Dermis microvascular lymphatic vessel endothelial cell (primary cell): ENCODE data around the gene HEG1. TPM values are rescaled to one million over a fixed set of nuclear protein-coding genes. Genes with fewer than 3 reads are reported as not detected.

Experiments used
- DNase-seq, 2 donors: peaks; one replicate each; pipeline versions ENCODE4 v3.0.0 to v3.0.0-alpha.2; 2010; ENCODE audit warnings: low read depth in 2 of 2
- total RNA-seq: library from RNA; depleted of rRNA; stranded (reverse); fragments of >200 nt; gene quantifications from 2 replicates; pipeline ENCODE4 v1.2.1, GENCODE V29; 2014

Gene HEG1
- total RNA-seq, 1 donor from 2014 or later: 19.0 TPM

GRCh38 chr3:125051715-125052581 is 3.8 kb downstream of the HEG1 start:
- DNase-seq: peak in 1 of 2 donors; percentile 72

DNA sequence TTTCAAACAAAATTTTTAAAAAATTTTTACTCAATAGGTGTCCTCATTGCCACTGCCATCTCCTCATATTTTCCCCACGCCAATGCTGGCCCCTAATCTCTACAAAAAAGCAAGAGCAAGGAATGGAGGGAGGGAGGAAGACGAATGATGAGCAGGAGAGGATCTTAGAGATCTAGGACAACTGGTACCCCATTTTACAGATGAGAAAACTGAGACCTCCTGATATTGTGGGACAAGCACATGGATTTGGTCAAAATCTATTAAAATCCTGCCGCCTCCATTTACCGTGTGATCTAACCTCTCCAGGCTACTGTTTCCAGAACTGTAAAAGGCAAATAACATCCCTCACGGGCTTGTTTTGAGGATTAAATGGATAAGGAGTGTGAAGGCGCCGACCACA is 4.6 kb downstream of the HEG1 start:
- DNase-seq: no peak

DNA sequence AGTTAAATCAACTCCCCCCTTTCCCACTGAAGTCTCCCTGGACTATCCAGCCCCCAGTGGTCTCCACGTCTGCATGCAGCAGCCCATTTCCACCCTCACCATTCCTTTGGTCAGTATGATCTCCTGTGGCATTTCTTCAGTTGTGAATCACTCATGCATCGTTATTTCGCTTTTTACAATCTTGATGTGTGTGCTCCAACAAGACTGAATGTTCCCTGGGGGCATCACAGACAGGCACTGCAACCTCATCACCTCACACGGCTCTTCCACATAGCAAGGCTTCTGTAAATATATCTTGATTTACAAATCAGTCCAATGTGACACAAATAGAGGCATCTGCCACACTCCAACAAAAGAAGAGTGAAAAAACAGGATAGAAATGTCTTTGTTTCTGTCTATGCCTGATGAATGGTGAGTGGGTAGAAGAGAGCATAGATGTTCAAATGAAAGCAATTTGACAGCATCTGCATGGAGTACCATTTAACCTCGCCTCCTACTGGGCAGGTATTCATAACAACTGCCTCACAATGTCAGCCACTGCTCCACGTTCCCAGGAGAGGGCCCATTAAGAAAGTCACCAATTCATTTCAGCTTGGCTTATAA is 5.2 kb downstream of the HEG1 start:
- no peak for DNase-seq

GRCh38 chr3:125048282-125048681 is 7.5 kb downstream of the HEG1 start:
- DNase-seq: no peak

DNA sequence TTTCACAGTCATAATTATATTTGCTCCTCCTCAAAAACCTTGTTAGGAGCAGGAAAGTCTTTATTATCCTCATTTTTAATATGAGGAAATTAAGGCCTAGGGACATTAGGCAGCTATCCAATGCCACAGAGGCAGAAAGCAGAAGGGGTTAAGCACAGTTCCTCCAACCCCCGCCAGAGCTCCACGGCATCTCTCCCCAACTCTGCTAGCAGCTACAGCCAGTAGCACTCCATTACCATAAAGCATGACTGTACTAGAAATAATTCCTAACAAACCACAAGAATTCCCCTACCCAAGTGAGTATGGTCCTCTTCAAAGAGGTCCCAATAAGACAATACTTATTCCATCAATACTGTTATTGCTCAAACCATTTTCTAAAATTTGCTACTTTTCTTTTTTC is 9.8 kb downstream of the HEG1 start:
- no peak for DNase-seq

GRCh38 chr3:125045194-125045593 is 10.6 kb downstream of the HEG1 start:
- no peak for DNase-seq

- peak; percentile 31 to 70 for DNase-seq
Observed at GRCh38 chr3:125043599-125044151, 12.1 kb downstream of the HEG1 start.

GRCh38 chr3:125042725-125043406 is 12.9 kb downstream of the HEG1 start:
- DNase-seq: peak in 1 of 2 donors; percentile 38

GRCh38 chr3:125039131-125040100 is 16.4 kb downstream of the HEG1 start:
- DNase-seq: no peak

- no peak for DNase-seq
Observed at GRCh38 chr3:125037498-125038150, 18.2 kb downstream of the HEG1 start.

- DNase-seq: no peak
Observed at GRCh38 chr3:125035217-125035616, 20.6 kb downstream of the HEG1 start.

- DNase-seq: no peak
Observed at GRCh38 chr3:125033616-125034015, 22.2 kb downstream of the HEG1 start.

GRCh38 chr3:125033135-125033534 is 22.7 kb downstream of the HEG1 start:
- DNase-seq: no peak

- no peak for DNase-seq
Observed at GRCh38 chr3:125032683-125033082, 23.1 kb downstream of the HEG1 start.

GRCh38 chr3:125032100-125032643 is 23.6 kb downstream of the HEG1 start:
- DNase-seq: no peak

DNA sequence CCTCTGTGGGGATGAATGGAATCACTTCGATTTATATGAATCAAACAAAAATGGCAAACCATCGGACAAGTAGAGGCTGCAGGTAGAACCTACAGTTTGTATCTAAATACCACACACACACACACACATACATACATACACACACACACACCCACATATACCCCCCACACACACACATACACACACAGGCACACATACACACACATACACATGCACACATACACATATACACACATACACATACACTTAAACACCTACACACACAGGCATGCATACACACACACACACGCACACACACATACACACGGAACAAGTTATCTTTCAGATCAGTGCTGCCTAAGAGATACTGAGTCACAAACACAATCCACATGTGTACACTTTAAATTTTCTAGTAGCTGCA is 24.3 kb downstream of the HEG1 start:
- DNase-seq: no peak

DNA sequence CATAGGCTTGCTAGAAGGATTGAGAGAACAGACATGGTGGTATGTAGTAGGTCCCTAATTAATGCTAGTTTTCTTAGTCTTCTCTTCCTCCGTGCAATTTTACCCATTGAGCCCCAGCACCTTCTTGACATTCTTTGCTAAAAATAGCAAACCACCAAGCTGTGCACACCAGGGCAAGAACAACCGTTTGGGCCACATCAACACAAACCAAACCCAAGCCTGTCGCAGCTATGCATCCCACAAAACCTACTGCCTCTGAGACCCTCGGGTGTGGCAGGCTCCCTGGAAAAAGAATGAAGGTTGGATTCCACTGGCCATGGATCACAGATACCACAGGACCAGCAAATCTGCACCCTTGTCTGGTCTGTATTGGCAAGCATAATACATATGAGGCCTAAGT is 27.1 kb downstream of the HEG1 start:
- DNase-seq: no peak

- peak in 1 of 2 donors; percentile 31 for DNase-seq
Observed at GRCh38 chr3:125025642-125026041, 30.2 kb downstream of the HEG1 start.

- peak; percentile 21 to 83 for DNase-seq
Observed at GRCh38 chr3:125024817-125025216, 31.0 kb downstream of the HEG1 start.
